Uterus (tissue), 2 donors: ENCODE data around the gene ARMC2.

Source experiments
- CTCF ChIP-seq, 4 experiments: fragments of 200-600 bp in 2 of 4; fragments of 450-650 bp in 2 of 4; sonication (generic) in 2 of 4; IDR thresholded peaks; one replicate each; pipeline ENCODE4 v1.5.1; 2016 to 2019; ENCODE audit warnings: antibody characterized with exemption in 4 of 4, mild to moderate bottlenecking in 2 of 4, moderate library complexity in 1 of 4
- POLR2A ChIP-seq, 2 donors: fragments of 450-650 bp; IDR thresholded peaks; one replicate each; pipeline ENCODE4 v1.6.1; 2016; ENCODE audit warnings: antibody characterized with exemption in 2 of 2, mild to moderate bottlenecking in 1 of 2, moderate library complexity in 1 of 2

GRCh38 chr6:108966251-108966650 lies 118.0 kb downstream of the ARMC2 start:
- TF ChIP-seq CTCF (IDR thresholded peaks at IDR 0.05) (no peak), POLR2A (IDR thresholded peaks at IDR 0.05) (no peak)
